ENCODE data around the gene SRGAP1. TPM values are rescaled to one million over a fixed set of nuclear protein-coding genes. Genes with fewer than 3 reads are reported as not detected.

The SRGAP1 gene
- polyA plus RNA-seq, 1 donor (not counting 4 experiments of a cell fraction or from before 2014, with no cell fraction given), result 4.5 TPM

DNA sequence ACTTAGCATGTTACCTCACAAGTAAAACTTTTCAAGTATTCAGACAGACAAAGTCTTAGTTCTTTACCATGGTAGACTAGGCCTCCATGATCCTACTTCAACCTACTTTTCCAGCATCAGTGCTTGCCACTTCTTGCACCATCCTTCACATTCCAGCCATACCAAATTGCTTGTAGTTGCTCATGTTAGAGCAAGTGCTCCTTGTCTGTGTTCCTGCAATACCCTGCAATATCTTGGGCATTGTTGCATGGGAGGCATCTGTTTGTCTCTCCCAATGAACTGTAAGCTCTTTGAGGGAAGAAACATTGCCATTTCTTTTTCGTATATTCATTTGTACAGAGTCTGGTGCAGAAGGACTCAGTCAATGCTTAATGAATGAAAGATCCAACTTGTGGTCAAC is 78.0 kb downstream of the SRGAP1 start:
- H3K27me3 ChIP-seq (ENCODE audit: control insufficient read depth, extremely low read depth, insufficient read depth, low read length), result no peaks in the 10 kb centered on the region
- H4K20me1 ChIP-seq (ENCODE audit: control insufficient read depth, extremely low read depth, insufficient read depth, low read length), result no peaks in the 10 kb centered on the region
- peak overlapping the region; percentile 48 for H3K9ac ChIP-seq (ENCODE audit: control insufficient read depth, extremely low read depth, insufficient read depth, low read length)
- H3K4me1 ChIP-seq (ENCODE audit: control insufficient read depth, extremely low read depth, insufficient read depth, low read length), result peaks cover 43% of the 10 kb centered on the region
- no peaks in the 10 kb centered on the region for H3K9me1 ChIP-seq (ENCODE audit: control insufficient read depth, extremely low read depth, insufficient read depth, low read length)
- dilution Hi-C loops (cut with MboI; ENCODE audit: extremely low pct_ligation_motif_present, low sequenced_read_pairs), result no loop called here
- H3K27ac ChIP-seq (ENCODE audit: control insufficient read depth, insufficient read depth, low read length), result peak overlapping the region; percentile 92
- no peak overlapping the region for H3K4me3 ChIP-seq (ENCODE audit: control insufficient read depth in 2 of 3, extremely low read depth in 1 of 3, insufficient read depth in 2 of 3, low read depth in 1 of 3, low read length in 3 of 3)
- no peak for DNase-seq (ENCODE audit: low read depth, low spot score)
- TF ChIP-seq, protein P1, sequence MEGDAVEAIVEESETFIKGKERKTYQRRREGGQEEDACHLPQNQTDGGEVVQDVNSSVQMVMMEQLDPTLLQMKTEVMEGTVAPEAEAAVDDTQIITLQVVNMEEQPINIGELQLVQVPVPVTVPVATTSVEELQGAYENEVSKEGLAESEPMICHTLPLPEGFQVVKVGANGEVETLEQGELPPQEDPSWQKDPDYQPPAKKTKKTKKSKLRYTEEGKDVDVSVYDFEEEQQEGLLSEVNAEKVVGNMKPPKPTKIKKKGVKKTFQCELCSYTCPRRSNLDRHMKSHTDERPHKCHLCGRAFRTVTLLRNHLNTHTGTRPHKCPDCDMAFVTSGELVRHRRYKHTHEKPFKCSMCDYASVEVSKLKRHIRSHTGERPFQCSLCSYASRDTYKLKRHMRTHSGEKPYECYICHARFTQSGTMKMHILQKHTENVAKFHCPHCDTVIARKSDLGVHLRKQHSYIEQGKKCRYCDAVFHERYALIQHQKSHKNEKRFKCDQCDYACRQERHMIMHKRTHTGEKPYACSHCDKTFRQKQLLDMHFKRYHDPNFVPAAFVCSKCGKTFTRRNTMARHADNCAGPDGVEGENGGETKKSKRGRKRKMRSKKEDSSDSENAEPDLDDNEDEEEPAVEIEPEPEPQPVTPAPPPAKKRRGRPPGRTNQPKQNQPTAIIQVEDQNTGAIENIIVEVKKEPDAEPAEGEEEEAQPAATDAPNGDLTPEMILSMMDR (optimal IDR thresholded peaks at IDR 0.05 in 1 of 3, IDR thresholded peaks at IDR 0.05 in 1 of 3, conservative IDR thresholded peaks at IDR 0.05 in 1 of 3; ENCODE audit: extremely low read depth in 1 of 3, insufficient read depth in 2 of 3, low read length in 3 of 3), result no peak
- no peak for TF ChIP-seq EZH2 (IDR thresholded peaks at IDR 0.05; ENCODE audit: low read length)
- peak overlapping the region; percentile 40 for H3K4me2 ChIP-seq (ENCODE audit: control insufficient read depth, extremely low read depth, insufficient read depth, low read depth, low read length)
- H3K9me3 ChIP-seq (ENCODE audit: control insufficient read depth, low read depth, low read length), result no peaks in the 10 kb centered on the region
- H3K36me3 ChIP-seq (ENCODE audit: control insufficient read depth in 2 of 2, extremely low read depth in 1 of 2, insufficient read depth in 2 of 2, low read length in 2 of 2), result peaks cover 0 to 3% of the 10 kb centered on the region in 2 experiments
- H3K79me2 ChIP-seq (ENCODE audit: control insufficient read depth, insufficient read depth, low read length), result peaks cover 47% of the 10 kb centered on the region
- FAIRE-seq, result peak; percentile 84
- no peak overlapping the region for H2AFZ ChIP-seq (ENCODE audit: control insufficient read depth, low read length)

DNA sequence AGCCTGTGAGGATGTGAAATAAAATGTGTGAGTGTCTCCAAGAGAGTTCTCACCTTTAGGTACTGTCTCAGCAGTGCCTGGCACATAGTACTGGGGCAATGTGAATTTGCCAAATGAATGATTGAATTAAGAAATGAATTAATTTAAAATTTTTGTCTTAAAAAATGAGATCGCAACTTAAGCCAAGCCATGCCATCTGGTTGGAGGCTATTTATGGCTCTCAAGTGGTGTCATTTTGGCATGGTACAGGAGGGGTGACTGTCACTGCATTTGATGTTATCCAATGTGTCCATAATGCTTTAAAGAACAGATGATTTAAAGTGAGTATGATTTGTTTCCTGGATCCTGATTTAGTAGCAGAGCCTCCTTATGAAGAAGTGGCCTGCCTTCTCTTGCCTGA is 80.3 kb downstream of the SRGAP1 start:
- TF ChIP-seq, protein P1 (optimal IDR thresholded peaks at IDR 0.05 in 1 of 3, IDR thresholded peaks at IDR 0.05 in 1 of 3, conservative IDR thresholded peaks at IDR 0.05 in 1 of 3; ENCODE audit: extremely low read depth in 1 of 3, insufficient read depth in 2 of 3, low read length in 3 of 3), result no peak
- TF ChIP-seq EZH2 (IDR thresholded peaks at IDR 0.05; ENCODE audit: low read length), result no peak
- Histone ChIP-seq H3K4me1 (ENCODE audit: control insufficient read depth, extremely low read depth, insufficient read depth, low read length) (peaks cover 30% of the 10 kb centered on the region), H3K9me1 (ENCODE audit: control insufficient read depth, extremely low read depth, insufficient read depth, low read length) (no peaks in the 10 kb centered on the region), H3K4me2 (ENCODE audit: control insufficient read depth, extremely low read depth, insufficient read depth, low read depth, low read length) (no peak overlapping the region), H4K20me1 (ENCODE audit: control insufficient read depth, extremely low read depth, insufficient read depth, low read length) (no peaks in the 10 kb centered on the region), H3K27me3 (ENCODE audit: control insufficient read depth, extremely low read depth, insufficient read depth, low read length) (no peaks in the 10 kb centered on the region), H3K4me3 (ENCODE audit: control insufficient read depth in 2 of 3, extremely low read depth in 1 of 3, insufficient read depth in 2 of 3, low read depth in 1 of 3, low read length in 3 of 3) (no peak overlapping the region), H3K27ac (ENCODE audit: control insufficient read depth, insufficient read depth, low read length) (no peak overlapping the region), H3K9ac (ENCODE audit: control insufficient read depth, extremely low read depth, insufficient read depth, low read length) (no peak overlapping the region), H3K79me2 (ENCODE audit: control insufficient read depth, insufficient read depth, low read length) (peaks cover 51% of the 10 kb centered on the region), H3K36me3 (ENCODE audit: control insufficient read depth in 2 of 2, extremely low read depth in 1 of 2, insufficient read depth in 2 of 2, low read length in 2 of 2) (peaks cover 0 to 3% of the 10 kb centered on the region in 2 experiments), H2AFZ (ENCODE audit: control insufficient read depth, low read length) (no peak overlapping the region), H3K9me3 (ENCODE audit: control insufficient read depth, low read depth, low read length) (no peaks in the 10 kb centered on the region)
- dilution Hi-C loops (cut with MboI; ENCODE audit: extremely low pct_ligation_motif_present, low sequenced_read_pairs), result no loop called here
- DNase-seq (ENCODE audit: low read depth, low spot score), result no peak
- FAIRE-seq, result no peak
